Measurements from ENCODE around the gene UTP15. TPM values are rescaled to one million over a fixed set of nuclear protein-coding genes. Genes with fewer than 3 reads are reported as not detected.

Gene UTP15
- 15.6 to 25.1 TPM (median 20.7 TPM) in 5 replicates for total RNA-seq (2022; extraction: Qiagen RNA extraction; ENCODE audit: low read depth)

GRCh38 chr5:73565139-73565968 is at the start of gene UTP15, which contains the start of gene ANKRA2:
TSS of gene UTP15 (plus strand) at chr5:73565743. CDS start at chr5:73567345, 1,602 bp downstream.
TSS of gene ANKRA2 (minus strand) at chr5:73565639. CDS start at chr5:73562881, 2,758 bp downstream.

GRCh38 chr5:73625944-73626811 is 60.6 kb downstream of the UTP15 start, which contains the start of gene ARHGEF28:
TSS of gene ARHGEF28 (plus strand) at chr5:73626196. CDS start at chr5:73684852, 58,656 bp downstream.

Other genes starting within 250 kb of the UTP15 start
- gene FOXD1, start 117.0 kb upstream of the UTP15 start, total RNA-seq (2022; extraction: Qiagen RNA extraction; ENCODE audit: low read depth): 13.0 to 22.7 TPM (median 21.2 TPM) in 5 replicates
- 1,050 to 1,296 TPM (median 1,106 TPM) in 5 replicates for gene BTF3, start 67.3 kb upstream of the UTP15 start, total RNA-seq (2022; extraction: Qiagen RNA extraction; ENCODE audit: low read depth)
- 6.9 to 12.5 TPM (median 12.0 TPM) in 5 replicates for gene ANKRA2, start 104 bp upstream of the UTP15 start, total RNA-seq (2022; extraction: Qiagen RNA extraction; ENCODE audit: low read depth)
- gene ARHGEF28, start 60.5 kb downstream of the UTP15 start, total RNA-seq (2022; extraction: Qiagen RNA extraction; ENCODE audit: low read depth): 12.0 to 15.9 TPM (median 15.0 TPM) in 5 replicates

Data from A549 treated with RU486 at 1 μM for 4 hours (cell line).